Measurements from ENCODE around the gene SOX10.

SOX10 gene

GRCh38 chr22:37929390-37929789 lies 55.0 kb downstream of the SOX10 start:
- DNase-seq = no peak

DNA sequence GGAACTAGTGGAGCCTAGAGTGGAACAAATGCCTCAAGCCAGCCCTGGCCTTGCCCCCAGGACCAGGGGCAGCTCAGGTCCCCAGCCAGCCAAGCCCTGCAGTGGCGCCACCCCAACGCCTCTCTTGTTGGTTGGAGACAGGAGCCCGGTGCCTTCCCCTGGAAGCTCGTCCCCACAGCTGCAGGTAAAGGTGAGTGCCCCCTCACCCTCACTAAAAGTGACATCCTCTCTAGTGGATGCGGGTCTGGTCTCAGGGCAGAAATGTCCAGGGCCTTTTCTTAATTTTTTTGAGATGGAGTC lies 56.8 kb downstream of the SOX10 start:
- no peak for DNase-seq

DNA sequence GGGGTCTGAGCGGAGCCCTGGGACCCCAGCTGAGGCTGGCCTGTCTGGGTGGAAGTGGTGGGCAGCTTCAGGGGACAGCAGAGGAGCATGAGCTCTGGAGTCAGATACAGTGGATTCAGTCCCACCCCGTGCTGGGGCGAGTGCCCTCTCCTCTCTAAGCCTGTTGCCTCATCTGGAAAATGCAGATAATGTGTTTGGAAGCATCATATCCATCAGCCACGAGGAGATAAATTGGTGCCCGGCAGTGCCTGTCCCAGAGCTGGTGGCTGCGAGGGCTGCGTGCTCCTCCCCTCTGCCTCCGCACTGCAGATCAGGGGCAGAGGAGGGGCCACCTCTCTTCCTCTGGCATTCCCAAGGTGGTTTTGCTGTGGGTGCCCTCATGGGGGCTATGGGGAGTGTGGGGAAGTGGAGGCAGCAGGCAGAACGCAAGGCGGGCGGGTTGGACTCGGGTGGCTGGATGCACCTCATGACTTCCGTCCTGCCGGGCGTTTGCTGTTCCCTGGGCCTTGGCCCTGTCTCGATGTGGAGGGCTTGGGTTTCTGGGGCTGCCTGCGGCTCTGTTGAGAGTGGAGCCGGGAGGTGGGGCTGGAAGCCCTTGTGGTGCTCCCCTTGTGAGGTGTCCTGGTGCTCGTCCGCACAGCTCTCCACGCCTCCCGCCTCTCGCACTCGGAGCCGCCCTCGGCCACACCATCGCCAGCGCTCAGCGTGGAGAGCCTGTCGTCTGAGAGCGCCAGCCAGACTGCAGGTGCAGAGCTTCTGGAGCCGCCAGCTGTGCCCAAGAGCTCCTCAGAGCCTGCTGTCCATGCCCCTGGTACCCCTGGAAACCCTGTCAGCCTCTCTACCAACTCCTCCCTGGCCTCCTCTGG lies 57.4 kb downstream of the SOX10 start:
- DNase-seq = no peak

DNA sequence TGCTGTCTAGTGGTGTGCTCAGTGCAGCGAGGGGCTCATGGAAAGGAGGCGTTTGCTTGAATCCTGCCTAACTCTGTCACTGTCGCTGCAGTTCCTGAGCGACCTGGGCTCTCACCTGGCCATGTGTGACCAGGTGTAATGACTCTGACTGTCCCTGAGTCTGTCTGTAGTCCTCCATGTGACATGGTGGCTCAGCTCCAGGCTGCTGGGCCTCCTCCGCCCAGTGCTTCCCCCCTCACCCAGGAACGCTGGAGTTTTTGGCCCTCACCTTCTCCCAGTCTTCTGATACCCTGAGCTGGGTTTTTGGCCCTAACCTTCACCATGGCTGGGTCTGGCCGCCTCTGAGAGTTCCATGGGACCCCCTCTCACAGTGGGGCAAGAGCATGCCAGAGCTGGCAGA lies 58.0 kb downstream of the SOX10 start:
- no peak for DNase-seq

GRCh38 chr22:37925767-37926166 lies 58.6 kb downstream of the SOX10 start:
- no peak for DNase-seq

DNA sequence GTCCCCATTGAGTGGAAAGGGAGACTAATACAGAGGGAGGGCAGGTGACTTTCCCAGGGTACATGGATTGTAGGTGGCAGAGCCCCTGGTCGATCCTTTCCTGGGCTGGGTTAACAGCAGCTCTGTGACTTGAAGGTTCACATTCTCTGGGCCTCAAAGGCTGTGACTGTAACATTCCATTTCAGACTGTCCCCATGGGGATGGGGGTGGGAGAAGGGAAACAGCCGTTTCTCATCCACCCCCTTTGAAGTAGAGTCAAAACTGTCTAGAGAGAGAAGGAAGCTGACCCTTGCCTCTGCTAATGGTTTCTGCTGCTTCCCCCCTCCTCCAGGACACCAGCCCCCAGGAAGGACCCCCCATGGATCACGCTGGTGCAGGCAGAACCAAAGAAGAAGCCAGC lies 59.0 kb downstream of the SOX10 start:
- DNase-seq = no peak

DNA sequence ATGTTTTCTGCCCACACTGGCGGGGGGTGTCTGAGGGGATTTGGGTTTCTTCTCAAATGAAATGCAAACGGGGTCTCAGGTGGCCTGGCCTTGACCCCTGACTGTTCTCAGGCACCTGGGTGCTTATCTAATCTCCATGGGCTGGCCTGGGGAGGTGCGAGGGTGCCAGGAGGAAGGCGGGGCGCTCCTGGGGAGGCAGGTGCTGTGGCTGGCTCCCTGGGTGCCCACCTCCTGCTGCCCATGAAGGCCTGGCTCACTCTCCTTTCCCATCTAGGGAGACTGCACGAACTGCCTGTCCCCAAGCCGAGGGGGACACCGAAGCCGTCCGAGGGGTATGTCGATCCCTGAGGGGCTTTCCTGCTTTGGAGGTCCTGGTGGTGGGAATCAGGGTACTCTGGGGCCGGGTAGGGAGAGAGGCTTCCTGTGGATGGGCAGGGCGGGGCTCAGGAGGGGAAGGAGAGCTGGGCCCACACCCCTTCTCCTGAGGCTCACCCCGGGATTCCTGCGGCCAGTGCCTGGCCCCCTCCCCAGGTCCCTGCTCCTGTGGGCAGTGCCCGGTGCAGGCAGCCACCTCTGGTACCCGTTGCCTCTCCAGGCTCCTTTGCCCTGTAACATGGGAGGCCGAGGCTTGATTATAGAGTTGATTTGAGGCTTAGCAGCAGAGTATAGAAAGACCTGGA lies 59.8 kb downstream of the SOX10 start:
- no peak for DNase-seq

DNA sequence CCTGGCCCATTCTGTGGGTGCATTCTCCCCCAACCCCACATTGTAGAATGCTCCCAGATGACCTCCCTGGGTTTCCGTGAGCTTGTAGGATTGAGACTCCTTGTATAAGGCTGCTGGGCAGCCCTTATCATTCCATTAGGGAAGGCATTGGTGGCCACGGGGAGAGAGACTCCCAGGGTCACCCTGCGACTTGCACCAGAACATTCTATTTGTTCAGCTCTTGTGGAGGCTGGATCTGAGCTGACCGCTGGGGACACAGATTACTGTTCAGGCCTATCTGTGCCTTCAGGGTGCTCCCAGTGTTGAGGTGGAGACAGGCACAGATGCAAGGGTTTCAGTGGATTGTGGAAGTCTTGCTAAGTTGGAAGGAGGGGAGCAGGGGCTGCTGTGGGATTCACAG lies 60.4 kb downstream of the SOX10 start:
- DNase-seq = no peak
